Vagina (tissue), 2 donors: Measurements from ENCODE around the gene FOXP2.

Source experiments
- POLR2A ChIP-seq, 2 donors: fragments of 450-650 bp; IDR thresholded peaks; one replicate each; pipeline ENCODE4 v1.6.1; 2017; ENCODE audit warnings: antibody characterized with exemption in 2 of 2, mild to moderate bottlenecking in 2 of 2, moderate library complexity in 2 of 2
- TF ChIP-seq, protein P1 (sequence below), 3 experiments: fragments of 450-650 bp in 2 of 3; fragments of 200-600 bp in 1 of 3; sonication (generic) in 1 of 3; IDR thresholded peaks; one replicate each; pipeline ENCODE4 v1.5.1; 2017 to 2019; ENCODE audit warnings: antibody characterized with exemption in 3 of 3, mild to moderate bottlenecking in 2 of 3, moderate library complexity in 2 of 3

DNA sequence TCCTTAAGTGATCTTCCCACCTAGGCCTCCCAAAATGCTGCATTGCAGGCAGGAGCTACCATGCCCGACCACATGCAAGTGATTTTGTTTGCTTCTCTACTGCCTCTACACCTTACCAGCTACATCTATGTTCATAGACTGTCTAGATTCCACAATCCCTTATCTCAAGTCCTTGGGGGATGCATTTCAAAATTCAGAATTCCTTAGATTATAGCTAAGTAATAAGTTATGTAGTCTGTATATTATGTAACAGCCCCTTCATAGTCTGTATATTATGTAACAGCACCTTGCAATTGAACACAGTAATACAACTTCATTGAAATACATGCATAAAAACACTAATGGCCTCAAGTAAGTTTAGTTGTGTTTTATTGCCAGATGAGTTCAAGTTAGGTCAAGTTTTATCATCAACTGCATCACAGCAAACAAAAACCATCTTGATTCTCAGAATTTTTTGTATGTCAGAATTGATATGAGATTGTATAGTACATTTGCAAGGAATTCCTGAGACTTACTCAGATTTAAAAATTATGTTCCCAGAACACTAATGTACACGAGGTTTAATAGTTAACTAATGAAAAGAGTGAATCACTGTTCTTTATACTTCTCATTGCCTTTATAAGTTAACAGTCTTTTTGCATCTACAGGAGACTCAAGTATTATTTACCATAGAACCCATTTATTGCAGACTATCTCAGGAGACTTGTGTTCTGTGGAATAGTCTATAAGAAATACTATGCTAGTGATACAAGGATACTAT, 11.6 kb upstream of the FOXP2 start:
- TF ChIP-seq, protein P1, sequence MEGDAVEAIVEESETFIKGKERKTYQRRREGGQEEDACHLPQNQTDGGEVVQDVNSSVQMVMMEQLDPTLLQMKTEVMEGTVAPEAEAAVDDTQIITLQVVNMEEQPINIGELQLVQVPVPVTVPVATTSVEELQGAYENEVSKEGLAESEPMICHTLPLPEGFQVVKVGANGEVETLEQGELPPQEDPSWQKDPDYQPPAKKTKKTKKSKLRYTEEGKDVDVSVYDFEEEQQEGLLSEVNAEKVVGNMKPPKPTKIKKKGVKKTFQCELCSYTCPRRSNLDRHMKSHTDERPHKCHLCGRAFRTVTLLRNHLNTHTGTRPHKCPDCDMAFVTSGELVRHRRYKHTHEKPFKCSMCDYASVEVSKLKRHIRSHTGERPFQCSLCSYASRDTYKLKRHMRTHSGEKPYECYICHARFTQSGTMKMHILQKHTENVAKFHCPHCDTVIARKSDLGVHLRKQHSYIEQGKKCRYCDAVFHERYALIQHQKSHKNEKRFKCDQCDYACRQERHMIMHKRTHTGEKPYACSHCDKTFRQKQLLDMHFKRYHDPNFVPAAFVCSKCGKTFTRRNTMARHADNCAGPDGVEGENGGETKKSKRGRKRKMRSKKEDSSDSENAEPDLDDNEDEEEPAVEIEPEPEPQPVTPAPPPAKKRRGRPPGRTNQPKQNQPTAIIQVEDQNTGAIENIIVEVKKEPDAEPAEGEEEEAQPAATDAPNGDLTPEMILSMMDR (IDR thresholded peaks at IDR 0.05) = no peak
- TF ChIP-seq POLR2A (IDR thresholded peaks at IDR 0.05) = no peak
